ENCODE results near the gene TTLL11.

TTLL11 gene

GRCh38 chr9:122107291-122107805 lies 14.2 kb upstream of the TTLL11 start:
- no peak for DNase-seq

GRCh38 chr9:122106576-122106975 lies 13.5 kb upstream of the TTLL11 start:
- DNase-seq, result no peak

DNA sequence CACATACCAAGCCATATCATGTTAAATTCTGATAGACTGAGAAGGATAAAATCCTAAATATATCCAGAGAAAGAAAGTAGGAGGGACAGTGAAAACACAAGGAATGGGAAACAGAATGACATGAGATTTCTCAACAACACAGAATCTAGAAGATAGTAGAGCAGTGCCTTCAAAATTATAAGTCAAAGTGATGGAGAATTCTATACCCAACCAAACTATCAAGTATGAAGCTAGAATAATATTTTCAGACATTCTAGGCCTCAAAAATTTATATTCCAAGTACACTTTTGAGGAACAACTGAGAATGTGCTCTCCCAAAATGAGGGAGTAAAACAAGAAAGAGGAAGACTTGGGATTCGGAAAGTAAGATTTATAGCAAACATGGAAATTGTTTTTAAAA lies 10.9 kb upstream of the TTLL11 start:
- DNase-seq, result no peak

- DNase-seq, result no peak
Measured at GRCh38 chr9:122102156-122102555, 9.0 kb upstream of the TTLL11 start.

- no peak for DNase-seq
Measured at GRCh38 chr9:122100756-122101155, 7.6 kb upstream of the TTLL11 start.

- peak; percentile 75 for DNase-seq
Measured at GRCh38 chr9:122099271-122099869, 6.3 kb upstream of the TTLL11 start.

GRCh38 chr9:122097679-122098315 lies 4.7 kb upstream of the TTLL11 start:
- DNase-seq, result no peak

DNA sequence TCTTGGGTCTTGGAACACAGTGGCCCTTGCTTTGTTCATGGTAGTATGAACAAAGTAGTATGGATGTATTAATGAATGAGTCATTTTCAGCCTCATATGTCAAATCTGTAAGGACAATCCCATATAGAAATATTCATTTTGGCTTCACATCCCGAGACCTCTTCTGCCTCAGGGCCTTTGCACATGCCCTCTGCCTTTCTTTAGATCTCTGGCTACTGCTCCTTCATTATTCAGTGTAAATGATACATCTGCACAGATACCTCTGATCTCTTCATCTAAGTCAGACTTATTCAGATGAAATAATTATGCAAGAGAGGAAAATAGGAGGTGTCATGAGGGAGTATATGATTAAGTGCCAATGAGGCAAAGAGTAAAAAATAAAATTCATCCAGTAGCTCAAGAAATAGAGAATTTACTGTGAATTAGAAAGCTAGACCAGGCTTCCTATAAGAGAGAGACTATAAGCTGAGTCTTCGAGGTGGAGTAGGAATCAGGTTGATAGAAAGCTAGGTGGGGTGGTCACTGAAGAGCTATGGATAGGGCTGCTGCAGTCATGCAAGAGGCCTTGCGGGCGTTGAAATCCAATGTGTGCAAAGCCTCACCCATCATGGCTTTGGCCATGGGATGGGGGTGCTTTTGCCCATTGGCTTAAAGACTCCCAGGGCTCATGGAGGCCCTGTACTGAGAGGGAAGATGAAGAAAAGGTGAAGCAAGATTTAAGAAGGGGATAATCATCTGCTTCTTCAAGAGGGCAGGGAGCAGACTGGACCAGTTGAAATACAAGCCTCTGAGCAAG lies 3.7 kb upstream of the TTLL11 start:
- DNase-seq, result no peak

GRCh38 chr9:122095010-122095767 lies 2.1 kb upstream of the TTLL11 start:
- peak; percentile 35 for DNase-seq

- no peak for DNase-seq
Measured at GRCh38 chr9:122091682-122092592, 1.2 kb downstream of the TTLL11 start.

GRCh38 chr9:122090981-122091380 lies 2.1 kb downstream of the TTLL11 start:
- DNase-seq, result no peak

DNA sequence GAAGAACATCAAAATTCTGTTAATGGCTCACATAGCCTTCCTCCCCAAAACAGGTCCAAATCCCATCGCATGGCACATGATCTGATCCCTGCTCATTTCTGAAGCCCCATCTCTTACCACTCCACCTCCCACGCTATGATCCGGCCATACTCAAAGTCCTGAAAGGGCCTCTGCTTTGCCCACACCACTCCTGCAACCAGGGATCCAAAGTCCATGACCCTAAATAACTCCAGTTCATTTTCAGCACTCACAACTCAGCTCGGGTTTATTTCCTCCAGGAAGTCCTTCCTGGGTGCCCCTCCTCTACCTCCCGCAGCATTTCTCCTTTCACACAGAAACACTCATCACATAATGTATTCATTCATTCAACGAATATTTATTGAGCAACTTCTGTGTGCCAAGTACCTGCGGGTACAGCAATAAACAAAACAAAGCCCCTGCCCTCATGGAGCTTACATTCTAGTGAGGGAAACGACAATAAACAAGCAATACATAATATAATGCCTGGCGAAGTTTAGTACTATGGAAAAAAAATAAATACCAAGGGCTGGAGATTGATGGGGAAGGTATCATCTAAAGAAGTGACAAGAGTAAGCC lies 2.7 kb downstream of the TTLL11 start:
- DNase-seq, result no peak

DNA sequence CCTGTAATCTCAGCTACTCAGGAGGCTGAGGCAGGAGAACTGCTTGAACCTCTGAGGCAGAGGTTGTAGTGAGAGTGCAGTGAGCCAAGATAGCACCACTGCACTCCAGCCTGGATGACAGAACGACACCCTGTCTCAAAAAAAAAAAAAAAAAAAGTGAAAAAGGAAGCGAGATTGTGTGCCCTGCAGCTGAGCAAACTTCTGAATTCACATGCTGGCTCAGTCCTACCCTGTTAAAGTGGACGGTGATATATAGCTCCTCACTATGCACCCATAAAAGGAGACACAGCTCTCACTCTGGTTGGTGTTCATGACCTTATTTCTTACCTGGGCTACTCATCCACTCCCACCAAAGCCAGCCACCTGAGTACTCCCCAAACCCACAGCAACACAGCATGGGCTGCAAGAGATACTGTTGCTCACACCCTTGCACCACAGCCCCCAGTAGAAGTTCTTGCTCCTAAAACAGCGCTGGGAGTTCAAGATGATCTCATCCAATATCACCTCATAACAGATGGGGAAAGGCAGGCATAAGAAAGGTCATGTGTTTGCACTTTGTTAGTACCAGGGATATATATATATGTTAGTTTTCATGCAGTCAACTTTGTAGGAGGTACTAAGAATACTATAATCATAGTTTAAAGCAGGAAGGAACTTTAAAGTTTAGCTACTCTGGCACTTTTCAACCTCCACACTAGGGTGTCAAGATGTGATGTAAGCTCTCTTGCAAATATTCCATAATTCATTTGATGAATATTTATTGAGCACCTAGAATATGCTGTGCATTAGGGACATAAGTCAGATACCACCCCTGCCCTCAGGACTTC lies 4.0 kb downstream of the TTLL11 start:
- DNase-seq, result no peak

DNA sequence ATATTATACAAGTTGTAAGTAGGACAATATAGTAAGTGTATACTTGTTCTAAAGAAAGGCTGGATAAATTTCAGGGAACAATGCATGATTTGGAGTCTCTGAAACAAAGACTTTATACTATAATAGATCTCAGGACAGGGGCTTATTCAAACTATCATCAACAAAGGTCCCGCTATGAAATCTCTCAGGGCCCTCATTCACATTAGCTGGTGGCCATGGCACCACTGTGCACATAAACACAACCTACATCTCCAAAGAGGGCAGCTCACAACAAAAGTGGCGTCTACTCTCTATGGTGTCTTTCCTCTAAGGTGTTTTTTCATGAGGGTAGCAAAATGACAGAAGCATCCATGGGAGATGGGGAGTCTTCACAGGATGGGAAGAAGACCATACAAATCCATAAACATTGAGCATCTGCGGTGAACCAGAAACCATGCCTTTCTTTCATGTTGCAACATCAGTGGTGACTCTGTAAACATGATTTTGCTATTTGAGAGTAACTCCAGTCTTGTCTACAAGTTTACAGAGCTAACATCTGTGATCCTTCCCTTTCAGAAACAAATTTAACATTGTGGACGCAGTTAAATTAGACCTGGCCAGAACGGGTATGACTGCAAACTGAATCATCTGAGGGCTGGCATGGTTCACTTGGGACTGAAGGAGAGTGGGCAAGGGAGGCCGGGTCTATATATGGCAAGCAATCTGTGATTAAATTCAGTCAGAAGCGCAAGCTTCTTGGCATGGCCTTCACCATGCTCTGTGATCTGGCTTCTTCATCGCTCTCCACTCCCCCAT lies 5.5 kb downstream of the TTLL11 start:
- no peak for DNase-seq

- no peak for DNase-seq
Measured at GRCh38 chr9:122086873-122087272, 6.2 kb downstream of the TTLL11 start.

- no peak for DNase-seq
Measured at GRCh38 chr9:122085260-122085659, 7.8 kb downstream of the TTLL11 start.

GRCh38 chr9:122084026-122084675 lies 9.0 kb downstream of the TTLL11 start:
- no peak for DNase-seq

GRCh38 chr9:122080986-122081385 lies 12.1 kb downstream of the TTLL11 start:
- DNase-seq, result no peak

DNA sequence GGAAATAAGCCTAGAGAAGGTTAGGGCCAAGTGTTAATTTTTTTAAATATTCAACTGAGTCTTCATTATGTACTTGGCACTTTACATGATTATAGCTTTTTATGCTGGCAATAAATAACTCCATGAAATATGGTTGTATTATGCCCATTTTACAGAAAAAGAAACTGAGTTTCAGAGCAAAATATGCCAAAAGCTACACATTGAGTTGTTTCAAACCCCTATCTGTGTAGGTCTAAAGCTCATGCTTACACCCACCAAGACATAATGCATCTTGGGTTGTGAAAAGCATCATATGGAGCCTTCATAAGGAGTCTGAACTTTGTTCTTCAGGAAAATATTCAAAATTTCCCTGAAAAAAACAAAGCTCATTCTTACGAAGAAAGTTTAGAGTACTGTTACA lies 14.6 kb downstream of the TTLL11 start:
- no peak for DNase-seq

Data from KG1 (cell line).